ENCODE measurements around the gene NPBWR2.

GRCh38 chr20:64073476-64074183 is 33.7 kb downstream of the NPBWR2 start:
- TF ChIP-seq, protein P1, sequence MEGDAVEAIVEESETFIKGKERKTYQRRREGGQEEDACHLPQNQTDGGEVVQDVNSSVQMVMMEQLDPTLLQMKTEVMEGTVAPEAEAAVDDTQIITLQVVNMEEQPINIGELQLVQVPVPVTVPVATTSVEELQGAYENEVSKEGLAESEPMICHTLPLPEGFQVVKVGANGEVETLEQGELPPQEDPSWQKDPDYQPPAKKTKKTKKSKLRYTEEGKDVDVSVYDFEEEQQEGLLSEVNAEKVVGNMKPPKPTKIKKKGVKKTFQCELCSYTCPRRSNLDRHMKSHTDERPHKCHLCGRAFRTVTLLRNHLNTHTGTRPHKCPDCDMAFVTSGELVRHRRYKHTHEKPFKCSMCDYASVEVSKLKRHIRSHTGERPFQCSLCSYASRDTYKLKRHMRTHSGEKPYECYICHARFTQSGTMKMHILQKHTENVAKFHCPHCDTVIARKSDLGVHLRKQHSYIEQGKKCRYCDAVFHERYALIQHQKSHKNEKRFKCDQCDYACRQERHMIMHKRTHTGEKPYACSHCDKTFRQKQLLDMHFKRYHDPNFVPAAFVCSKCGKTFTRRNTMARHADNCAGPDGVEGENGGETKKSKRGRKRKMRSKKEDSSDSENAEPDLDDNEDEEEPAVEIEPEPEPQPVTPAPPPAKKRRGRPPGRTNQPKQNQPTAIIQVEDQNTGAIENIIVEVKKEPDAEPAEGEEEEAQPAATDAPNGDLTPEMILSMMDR (IDR thresholded peaks at IDR 0.05), result no peak
- TF ChIP-seq POLR2AphosphoS5 (IDR thresholded peaks at IDR 0.05; ENCODE audit: low read depth, low read length) (no peak), REST (IDR thresholded peaks at IDR 0.05; ENCODE audit: insufficient read depth in 1 of 2, low read depth in 2 of 2, low read length in 1 of 2) (no peak), SIN3A (IDR thresholded peaks at IDR 0.05; ENCODE audit: borderline replicate concordance, insufficient read depth, low read depth, low read length) (no peak), TCF7L2 (IDR thresholded peaks at IDR 0.05; ENCODE audit: low read depth, low read length) (no peak)
